Left cardiac atrium (tissue), 2 donors: Measurements from ENCODE around the gene RTP2. TPM values are rescaled to one million over a fixed set of nuclear protein-coding genes. Genes with fewer than 3 reads are reported as not detected.

ENCODE experiments used
- total RNA-seq, 2 donors: library from RNA; stranded (reverse); fragmentation: NEBNext Ultra II Directional; extraction: Animal tissue kit (Norgen Biotek cat#: 25700); gene quantifications; one replicate each; pipeline ENCODE4 v1.2.1, GENCODE V29; 2021
- donor health status: DM: no; HTN: yes; CAD: no; lungs with severe emphysema.
- donor health status: DM: yes; HTN: yes; CAD: no.

Gene RTP2
- total RNA-seq, 2 donors from 2014 or later: not detected

Other genes starting within 250 kb of the RTP2 start
- gene SST, start 32.2 kb downstream of the RTP2 start, total RNA-seq: not detected
- 100 to 1,000 TPM in 1 of 2 donors, 10 to 100 TPM in 1; 91.7 to 113 TPM for gene BCL6, start 42.9 kb upstream of the RTP2 start, total RNA-seq